Right lobe of liver (tissue), 6 donors: ENCODE results near the gene NCOA1. TPM values are rescaled to one million over a fixed set of nuclear protein-coding genes. Genes with fewer than 3 reads are reported as not detected.

ENCODE experiments used
- ATAC-seq, 4 donors: fragments of 200-7000 bp; cut with Tn5 transposase; one replicate each; pipeline ENCODE4 v1.9.1; 2020; ENCODE audit warnings: mild to moderate bottlenecking in 4 of 4, moderate library complexity in 4 of 4
- DNase-seq, 3 donors: peaks; one replicate each; pipeline ENCODE4 v3.0.0-alpha.2; 2020
- H3K27ac ChIP-seq, 3 donors: fragments of 200-600 bp; one replicate each; pipeline ENCODE4 v1.8.0; 2022
- H3K27me3 ChIP-seq, 2 donors: fragments of 200-600 bp; one replicate each; pipeline ENCODE4 v1.8.0; 2022
- H3K36me3 ChIP-seq, 4 donors: fragments of 200-600 bp; sonication (generic) in 1 of 4; one replicate each; pipeline versions ENCODE4 v1.5.1 to v1.8.0; 2017 to 2022; ENCODE audit warnings: control low read depth in 1 of 4
- H3K4me1 ChIP-seq, 4 donors: fragments of 200-600 bp; sonication (generic) in 1 of 4; one replicate each; pipeline versions ENCODE4 v1.5.1 to v1.8.0; 2017 to 2022; ENCODE audit warnings: control low read depth in 1 of 4
- H3K4me3 ChIP-seq, 3 donors: fragments of 200-600 bp; one replicate each; pipeline ENCODE4 v1.8.0; 2022
- H3K9me3 ChIP-seq, 4 donors: fragments of 200-600 bp; sonication (generic) in 1 of 4; one replicate each; pipeline versions ENCODE4 v1.5.1 to v1.8.0; 2017 to 2022; ENCODE audit warnings: control low read depth in 1 of 4
- POLR2A ChIP-seq: fragments of 450-650 bp; IDR thresholded peaks from one replicate; pipeline ENCODE4 v1.6.1; 2017; ENCODE audit warnings: antibody characterized with exemption, mild to moderate bottlenecking
- WGBS: methylation state at CpG from one replicate; pipeline ENCODE4 v1.1.6; 2018; ENCODE audit warnings: low coverage, low lambda C conversion rate; ENCODE audit not compliant: insufficient coverage; ENCODE audit errors: missing lambda C conversion rate; 5-methylcytosine and 5-hydroxymethylcytosine counted together
- intact Hi-C, 2 donors: fragments of 100-400 bp; cut with DNase I; formaldehyde crosslinking; loops; one replicate each; pipeline versions ENCODE4 v1.11.2 to v1.14.1; 2022
- total RNA-seq, 6 experiments: library from RNA; depleted of rRNA in 2 of 6; stranded (reverse); fragments of >200 nt in 2 of 6; fragmentation: NEBNext Ultra II Directional in 3 of 6; extraction: Animal tissue kit (Norgen Biotek cat#: 25700) in 3 of 6; gene quantifications; one replicate each; pipeline versions ENCODE4 v1.1.0 to v1.2.4, GENCODE V29; 2016 to 2023
- TF ChIP-seq, protein P1 (sequence below), 4 donors: fragments of 200-600 bp in 3 of 4; fragments of 450-650 bp in 1 of 4; IDR thresholded peaks; one replicate each; pipeline versions ENCODE4 v1.5.1 to v1.8.0; 2016 to 2022; ENCODE audit warnings: antibody characterized with exemption in 4 of 4, mild to moderate bottlenecking in 2 of 4
- donor health status: DM: no; HTN: yes; CAD: no.
- donor health status: DM: no; HTN: no; CAD: no.
- donor health status: DM: no; HTN: no; CAD: no.
- donor health status: DM: no; HTN: yes; CAD: no.
- donor health status: DM: no; HTN: yes; CAD: no.

NCOA1 gene
- total RNA-seq, 6 experiments from 2014 or later = 13.5 to 18.9 (median 16.4) TPM

DNA sequence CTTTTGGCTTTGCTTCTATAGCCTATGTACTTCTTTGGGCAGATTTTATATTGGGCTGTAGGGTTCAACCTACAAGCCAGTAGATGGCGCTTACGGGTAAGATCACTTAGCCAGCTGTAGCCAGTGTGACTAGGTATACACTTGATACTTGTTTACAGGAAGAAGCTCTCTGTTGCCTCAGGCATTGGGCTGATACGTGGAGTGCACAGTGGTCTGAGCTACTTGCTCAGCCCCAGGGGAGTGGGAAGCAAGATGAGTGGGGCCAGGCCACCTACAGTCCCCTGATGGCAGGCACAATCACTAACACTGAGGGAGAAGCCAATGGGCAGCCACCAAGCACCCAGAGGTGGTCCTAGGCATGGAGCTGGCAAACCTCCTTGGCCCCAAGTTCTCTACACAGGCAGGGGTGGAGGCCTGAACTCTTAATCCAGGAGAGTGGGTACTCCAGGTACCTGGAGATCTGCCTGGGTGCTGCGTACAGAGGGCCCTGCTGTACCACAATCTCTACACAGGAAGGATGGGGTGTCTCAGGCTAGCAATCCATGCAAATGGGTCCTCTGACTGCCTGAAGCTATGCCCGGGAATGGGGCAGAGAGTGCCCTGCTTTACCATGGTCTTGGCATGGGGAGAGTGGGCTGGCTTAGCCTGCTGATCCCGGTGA lies 122.2 kb downstream of the NCOA1 start:
- WGBS = 69% methylated on average over 3 of the region's 6 CpGs
- DNase-seq (no peak), ATAC-seq (peak; percentile 43 to 81 (median 50))
- no peak for TF ChIP-seq POLR2A
- TF ChIP-seq, protein P1, sequence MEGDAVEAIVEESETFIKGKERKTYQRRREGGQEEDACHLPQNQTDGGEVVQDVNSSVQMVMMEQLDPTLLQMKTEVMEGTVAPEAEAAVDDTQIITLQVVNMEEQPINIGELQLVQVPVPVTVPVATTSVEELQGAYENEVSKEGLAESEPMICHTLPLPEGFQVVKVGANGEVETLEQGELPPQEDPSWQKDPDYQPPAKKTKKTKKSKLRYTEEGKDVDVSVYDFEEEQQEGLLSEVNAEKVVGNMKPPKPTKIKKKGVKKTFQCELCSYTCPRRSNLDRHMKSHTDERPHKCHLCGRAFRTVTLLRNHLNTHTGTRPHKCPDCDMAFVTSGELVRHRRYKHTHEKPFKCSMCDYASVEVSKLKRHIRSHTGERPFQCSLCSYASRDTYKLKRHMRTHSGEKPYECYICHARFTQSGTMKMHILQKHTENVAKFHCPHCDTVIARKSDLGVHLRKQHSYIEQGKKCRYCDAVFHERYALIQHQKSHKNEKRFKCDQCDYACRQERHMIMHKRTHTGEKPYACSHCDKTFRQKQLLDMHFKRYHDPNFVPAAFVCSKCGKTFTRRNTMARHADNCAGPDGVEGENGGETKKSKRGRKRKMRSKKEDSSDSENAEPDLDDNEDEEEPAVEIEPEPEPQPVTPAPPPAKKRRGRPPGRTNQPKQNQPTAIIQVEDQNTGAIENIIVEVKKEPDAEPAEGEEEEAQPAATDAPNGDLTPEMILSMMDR (IDR thresholded peaks at IDR 0.05) = peak in 3 of 4 donors; percentile 22 to 55 (median 24)
- Histone ChIP-seq H3K27ac (no peak overlapping the region), H3K36me3 (no peaks in the 10 kb centered on the region), H3K9me3 (no peaks in the 10 kb centered on the region), H3K27me3 (no peaks in the 10 kb centered on the region), H3K4me1 (no peaks in the 10 kb centered on the region), H3K4me3 (no peak overlapping the region)
- intact Hi-C loops = no loop called here

DNA sequence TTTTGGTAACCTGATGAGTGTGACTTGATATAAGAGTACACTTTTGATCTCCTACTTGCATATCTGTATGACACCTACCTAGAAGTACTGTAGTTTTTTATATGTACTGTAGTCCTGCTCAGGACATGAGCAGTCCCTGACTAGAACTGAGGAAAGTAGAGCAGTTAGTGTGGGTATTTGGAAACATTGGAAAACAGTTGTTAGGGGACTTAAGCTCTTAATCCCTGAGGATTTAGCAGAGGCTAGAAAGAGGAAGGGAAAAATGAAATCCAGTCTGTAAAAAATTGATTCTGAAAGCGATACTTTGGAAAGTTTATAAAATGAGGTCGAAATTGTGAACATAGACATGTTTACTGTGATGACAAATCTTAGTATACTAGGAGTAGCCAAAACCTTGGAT lies 125.6 kb downstream of the NCOA1 start:
- H3K27me3 ChIP-seq = no peaks in the 10 kb centered on the region
- TF ChIP-seq POLR2A = no peak
- TF ChIP-seq, protein P1 (IDR thresholded peaks at IDR 0.05) = no peak
- H3K4me3 ChIP-seq = no peak overlapping the region
- no peak for DNase-seq
- H3K4me1 ChIP-seq = no peaks in the 10 kb centered on the region
- WGBS = 69% methylated on average over 2 of the region's 2 CpGs
- no peaks in the 10 kb centered on the region for H3K9me3 ChIP-seq
- H3K27ac ChIP-seq = no peak overlapping the region
- H3K36me3 ChIP-seq = no peaks in the 10 kb centered on the region
- no peak for ATAC-seq
- intact Hi-C loops = no loop called here

DNA sequence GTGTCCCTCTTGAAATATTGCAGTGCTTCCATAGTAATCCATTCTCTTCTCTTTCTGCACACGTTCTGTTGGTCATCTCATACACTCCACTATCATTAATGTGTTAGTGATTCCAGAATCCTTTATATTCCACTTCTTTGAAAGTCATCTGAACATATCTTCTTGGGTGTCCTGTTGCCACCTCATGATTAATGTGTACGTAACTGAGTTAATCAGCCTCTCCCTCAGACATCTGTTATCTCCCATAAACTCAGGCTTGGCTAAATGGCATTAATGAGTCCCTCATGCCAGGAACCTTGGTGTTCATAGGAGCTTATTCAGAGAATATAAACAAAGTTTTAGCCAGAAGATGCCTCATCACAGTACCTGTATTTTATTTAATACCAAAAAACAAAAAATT lies 126.4 kb downstream of the NCOA1 start:
- intact Hi-C loops = no loop called here
- no peaks in the 10 kb centered on the region for H3K36me3 ChIP-seq
- H3K4me3 ChIP-seq = no peak overlapping the region
- ATAC-seq (no peak), DNase-seq (no peak)
- TF ChIP-seq, protein P1 (IDR thresholded peaks at IDR 0.05) = no peak
- TF ChIP-seq POLR2A = no peak
- H3K9me3 ChIP-seq = no peaks in the 10 kb centered on the region
- 96% methylated on average over 2 of the region's 2 CpGs for WGBS
- no peaks in the 10 kb centered on the region for H3K27me3 ChIP-seq
- no peak overlapping the region for H3K27ac ChIP-seq
- no peaks in the 10 kb centered on the region for H3K4me1 ChIP-seq

DNA sequence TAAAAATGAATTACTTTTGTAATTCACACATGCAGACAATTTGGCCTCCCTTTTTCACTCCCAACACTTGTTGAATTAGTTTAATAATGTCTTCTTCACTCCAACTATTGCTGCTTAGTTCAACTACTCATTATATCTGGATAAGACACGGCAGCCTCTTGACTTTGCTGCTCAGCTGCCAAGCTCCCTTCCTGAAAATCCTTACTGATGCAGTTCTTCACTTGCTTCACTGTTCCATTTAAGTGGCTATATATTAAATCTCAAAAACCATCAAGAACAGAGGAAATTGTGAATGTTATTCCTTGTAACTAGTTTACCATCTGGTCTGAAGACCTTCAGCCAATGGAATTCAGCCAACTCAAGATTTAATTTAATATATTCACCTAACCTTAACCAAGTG lies 127.1 kb downstream of the NCOA1 start:
- Histone ChIP-seq H3K27me3 (no peaks in the 10 kb centered on the region), H3K4me3 (no peak overlapping the region), H3K27ac (no peak overlapping the region), H3K9me3 (no peaks in the 10 kb centered on the region), H3K4me1 (no peaks in the 10 kb centered on the region), H3K36me3 (no peaks in the 10 kb centered on the region)
- intact Hi-C loops = no loop called here
- TF ChIP-seq, protein P1 (IDR thresholded peaks at IDR 0.05) = no peak
- TF ChIP-seq POLR2A = no peak
- DNase-seq (no peak), ATAC-seq (no peak)
- 73% methylated on average over 1 of the region's 1 CpG for WGBS
